HG03442 (cell line): ENCODE measurements around the gene UNC119B.

Experiments
- ATAC-seq: cut with Tn5 transposase; IDR thresholded peaks from one replicate; pipeline ENCODE4 v1.9.1; 2021; ENCODE audit warnings: mild to moderate bottlenecking, moderate library complexity; ENCODE audit not compliant: unreplicated experiment

Gene UNC119B

DNA sequence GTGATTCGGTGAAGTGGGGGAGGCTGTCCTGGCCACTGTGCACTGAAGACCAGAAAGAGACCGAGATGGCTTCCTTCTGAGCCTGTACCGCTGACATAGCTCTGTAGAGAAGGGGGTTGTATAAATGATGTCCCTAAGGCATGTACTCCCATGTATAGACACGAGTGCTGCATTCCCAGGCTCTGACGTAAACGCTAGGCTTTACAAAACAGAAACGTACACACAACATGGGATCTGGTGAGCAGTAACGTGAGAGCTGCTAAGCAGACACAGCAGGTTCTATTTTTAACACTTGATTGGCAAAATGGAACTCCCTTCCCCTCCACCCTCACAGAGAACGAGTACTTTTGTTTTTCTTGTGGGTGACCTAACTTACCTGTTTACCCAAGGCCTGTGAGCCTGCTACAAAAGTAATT is 51.3 kb downstream of the UNC119B start:
- ATAC-seq, result no peak

GRCh38 chr12:120762086-120762485 is 51.8 kb downstream of the UNC119B start:
- no peak for ATAC-seq

DNA sequence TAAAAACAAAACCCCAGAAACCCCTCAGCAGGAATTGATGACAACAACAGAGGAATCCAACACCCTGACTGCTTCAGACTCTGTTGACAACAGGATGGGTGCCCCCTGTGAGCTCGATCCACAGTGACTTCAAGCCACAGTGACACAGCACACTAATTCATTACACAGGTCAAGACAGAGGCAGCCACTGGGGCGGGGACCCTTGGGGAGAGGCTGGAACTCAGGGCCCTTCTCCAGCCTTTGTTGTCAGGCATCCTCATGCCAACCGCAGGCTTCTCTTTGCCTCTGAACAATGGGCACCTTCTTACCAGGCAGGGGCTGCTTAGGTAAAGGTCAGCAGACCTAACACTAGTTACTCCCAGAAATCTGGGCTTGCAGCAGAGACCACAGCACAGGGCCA is 53.0 kb downstream of the UNC119B start:
- no peak for ATAC-seq

GRCh38 chr12:120764816-120765215 is 54.6 kb downstream of the UNC119B start:
- no peak for ATAC-seq

GRCh38 chr12:120766566-120766965 is 56.3 kb downstream of the UNC119B start:
- no peak for ATAC-seq

- ATAC-seq, result no peak
Observed at GRCh38 chr12:120767071-120768024, 57.1 kb downstream of the UNC119B start.

DNA sequence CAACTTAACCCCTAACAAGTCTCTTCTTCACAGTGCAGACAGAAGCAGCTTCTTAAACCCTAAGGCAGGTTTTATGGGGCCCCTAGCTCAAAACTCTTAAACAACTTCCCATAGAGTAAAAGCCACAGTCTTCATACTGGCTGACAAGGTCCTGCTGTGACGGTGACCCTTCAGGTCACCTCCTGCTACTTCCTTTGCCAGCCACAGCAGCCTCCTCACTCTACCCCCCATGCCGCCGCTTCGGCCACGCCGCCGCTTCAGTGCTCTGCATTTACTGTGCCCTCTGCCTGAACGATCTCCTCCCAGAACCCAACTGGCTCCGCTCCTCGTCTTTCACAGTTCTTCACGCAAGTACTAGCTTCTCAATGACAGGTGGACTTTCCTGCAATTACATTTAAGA is 60.8 kb downstream of the UNC119B start:
- no peak for ATAC-seq
